HepG2 (cell line): ENCODE measurements around the gene CBX5. TPM values are rescaled to one million over a fixed set of nuclear protein-coding genes. Genes with fewer than 3 reads are reported as not detected.

Experiments used
- DRAP1 ChIP-seq: IDR thresholded peaks from 2 replicates; pipeline ENCODE4 v1.6.1; 2016; ENCODE audit warnings: missing genetic modification reagents, missing compliant biosample characterization
- FOXJ3 ChIP-seq: sonication (generic); formaldehyde crosslinking; IDR thresholded peaks from 2 replicates; pipeline ENCODE4 v1.4.0; 2020; ENCODE audit warnings: missing genetic modification reagents, mild to moderate bottlenecking, borderline replicate concordance
- GPN1 ChIP-seq: sonication (generic); formaldehyde crosslinking; IDR thresholded peaks from 2 replicates; pipeline ENCODE4 v1.5.1; 2020; ENCODE audit warnings: missing genetic modification reagents, borderline replicate concordance
- GTF2F1 ChIP-seq: fragments of 150-350 bp; IDR thresholded peaks from 2 replicates; pipeline ENCODE4 v1.6.1; 2014; ENCODE audit warnings: low read length
- HBP1 ChIP-seq: IDR thresholded peaks from 2 replicates; pipeline ENCODE4 v1.6.1; 2016; ENCODE audit warnings: low read depth, control low read depth
- HOMEZ ChIP-seq: IDR thresholded peaks from 2 replicates; pipeline ENCODE4 v1.6.1; 2016; ENCODE audit warnings: low read depth
- JARID2 ChIP-seq: sonication (generic); formaldehyde crosslinking; IDR thresholded peaks from 2 replicates; pipeline ENCODE4 v1.8.1; 2023; ENCODE audit warnings: missing genetic modification reagents, inconsistent platforms; ENCODE audit not compliant: insufficient replicate concordance
- KDM5A ChIP-seq: fragments of 200-600 bp; sonication (generic); IDR thresholded peaks from 2 replicates; pipeline ENCODE4 v1.7.0; 2018; ENCODE audit warnings: antibody characterized with exemption, mild to moderate bottlenecking, low read length, borderline replicate concordance
- NCOR1 ChIP-seq: fragments of 200-600 bp; sonication (generic); IDR thresholded peaks from 2 replicates; pipeline ENCODE4 v1.7.0; 2017; ENCODE audit warnings: antibody characterized with exemption, low read length, borderline replicate concordance
- NFKBIZ ChIP-seq: IDR thresholded peaks from 2 replicates; pipeline ENCODE4 v1.6.1; 2018; ENCODE audit warnings: missing genetic modification reagents, missing compliant biosample characterization
- NRL ChIP-seq: sonication (generic); formaldehyde crosslinking; IDR thresholded peaks from 2 replicates; pipeline ENCODE4 v1.5.0; 2020; ENCODE audit warnings: missing genetic modification reagents, mild to moderate bottlenecking, moderate library complexity, borderline replicate concordance
- PLSCR1 ChIP-seq: sonication (generic); formaldehyde crosslinking; IDR thresholded peaks from 2 replicates; pipeline ENCODE4 v1.5.0; 2020; ENCODE audit warnings: missing genetic modification reagents, mild to moderate bottlenecking, borderline replicate concordance
- SOX5 ChIP-seq: IDR thresholded peaks from 2 replicates; pipeline ENCODE4 v1.6.1; 2016; ENCODE audit warnings: borderline replicate concordance
- TERF1 ChIP-seq: sonication (generic); formaldehyde crosslinking; IDR thresholded peaks from 2 replicates; pipeline ENCODE4 v1.8.0; 2022; ENCODE audit warnings: mild to moderate bottlenecking, missing genetic modification reagents, moderate library complexity
- U2AF1 ChIP-seq: fragments of 200-400 bp; formaldehyde crosslinking; optimal IDR thresholded peaks from 2 replicates; pipeline ENCODE3; 2017; ENCODE audit warnings: mild to moderate bottlenecking, low read depth, low read length
- WIZ ChIP-seq: sonication (generic); formaldehyde crosslinking; IDR thresholded peaks from 2 replicates; pipeline ENCODE4 v1.5.1; 2020; ENCODE audit warnings: mild to moderate bottlenecking, missing genetic modification reagents
- ZNF609 ChIP-seq: sonication (generic); formaldehyde crosslinking; IDR thresholded peaks from 2 replicates; pipeline ENCODE4 v1.4.0; 2020; ENCODE audit warnings: mild to moderate bottlenecking, missing genetic modification reagents, borderline replicate concordance
- ZNF883 ChIP-seq: sonication (generic); formaldehyde crosslinking; IDR thresholded peaks from 2 replicates; pipeline ENCODE4 v1.5.1; 2020; ENCODE audit warnings: mild to moderate bottlenecking, missing genetic modification reagents; ENCODE audit errors: not compliant biosample characterization
- polyA plus RNA-seq, 8 experiments: library from polyadenylated mRNA; depleted of rRNA in 3 of 8; stranded (reverse) in 7 of 8; unstranded in 1 of 8; fragments of >200 nt; fragmentation: Illumina TruSeq in 4 of 8; extraction: Trizol in 4 of 8; gene quantifications; 2 replicates each; pipeline versions ENCODE4 v1.2.1 to v1.2.3, GENCODE V29; 2011 to 2016; ENCODE audit warnings: low read depth in 4 of 8, missing spikeins in 1 of 8, mixed read lengths in 1 of 8; ENCODE audit not compliant: insufficient read depth in 1 of 8
- total RNA-seq, 5 experiments: library from RNA; depleted of rRNA; stranded (reverse); fragments of >200 nt; fragmentation: Illumina TruSeq; extraction: Trizol; gene quantifications; 2 replicates each; pipeline ENCODE4 v1.2.3, GENCODE V29; 2016; ENCODE audit warnings: low read depth in 1 of 5

CBX5 gene
- total and polyA plus RNA-seq, 2 of the 13 experiments (the other 11 are each of a cell fraction or from before 2014, with no cell fraction given): 16.0 to 22.2 TPM

- no peak for TF ChIP-seq TERF1 (CRISPR knock-in tag)
- no peak for TF ChIP-seq HOMEZ (CRISPR knock-in tag)
- TF ChIP-seq NFKBIZ (CRISPR knock-in tag): peak; percentile 42; the same call in 1 of the 2 replicates
- no peak for TF ChIP-seq JARID2 (CRISPR knock-in tag)
- TF ChIP-seq ZNF609 (CRISPR knock-in tag): peak; percentile 68; the same call in 1 of the 2 replicates
- no peak for TF ChIP-seq GTF2F1
- TF ChIP-seq FOXJ3: no peak; the same call in 1 of the 2 replicates
- no peak; the same call in 1 of the 2 replicates for TF ChIP-seq KDM5A
- TF ChIP-seq PLSCR1 (CRISPR knock-in tag): no peak
- TF ChIP-seq ZNF883 (CRISPR knock-in tag): peak; percentile 38
- peak; percentile 85; the same call in 1 of the 2 replicates for TF ChIP-seq NCOR1
- TF ChIP-seq DRAP1: no peak
- no peak for TF ChIP-seq U2AF1
- no peak for TF ChIP-seq GPN1 (CRISPR knock-in tag)
- TF ChIP-seq WIZ (CRISPR knock-in tag): no peak
- no peak for TF ChIP-seq NRL (CRISPR knock-in tag)
- TF ChIP-seq SOX5: peak; percentile 48; the same call in 1 of the 2 replicates
- TF ChIP-seq HBP1 (CRISPR knock-in tag): no peak
Observed at GRCh38 chr12:54294152-54294952, 14.4 kb upstream of the CBX5 start (continued).
